Measurements from ENCODE around the gene TNFRSF19. TPM values are rescaled to one million over a fixed set of nuclear protein-coding genes. Genes with fewer than 3 reads are reported as not detected.

TNFRSF19 gene
- total RNA-seq, 3 donors from 2014 or later (not counting 1 experiment from before 2014, with no cell fraction given) = 0.07 to 0.60 (median 0.36) TPM

GRCh38 chr13:23558675-23559536, 11.3 kb upstream of the TNFRSF19 start:
- no peak overlapping the region for H3K4me3 ChIP-seq (ENCODE audit: low read length)
- no peak overlapping the region for H3K4me3 Mint-ChIP-seq
- no peak overlapping the region for H3K27ac ChIP-seq (ENCODE audit: low read length)
- H3K36me3 ChIP-seq (ENCODE audit: control insufficient read depth, insufficient read depth, low read length) = no peaks in the 10 kb centered on the region
- WGBS (ENCODE audit: insufficient coverage) = 81% methylated on average over 14 of the region's 14 CpGs
- intact Hi-C loops (cut with micrococcal nuclease) = no loop called here
- H3K9me3 Mint-ChIP-seq = no peaks in the 10 kb centered on the region
- no peaks in the 10 kb centered on the region for H3K36me3 Mint-ChIP-seq
- H3K4me1 ChIP-seq (ENCODE audit: control insufficient read depth, insufficient read depth, low read length) = no peaks in the 10 kb centered on the region
- ATAC-seq = peak in 1 of 3 donors; percentile 25
- TF ChIP-seq CTCF (IDR thresholded peaks at IDR 0.05) = no peak
- H3K27me3 ChIP-seq (ENCODE audit: control insufficient read depth, insufficient read depth, low read length) = no peaks in the 10 kb centered on the region
- H3K9me3 ChIP-seq (ENCODE audit: control insufficient read depth, insufficient read depth, low read length) = no peaks in the 10 kb centered on the region
- peaks cover 7 to 14% of the 10 kb centered on the region in 2 donors for H3K27me3 Mint-ChIP-seq (ENCODE audit: low read depth in 2 of 2)
- H3K4me1 Mint-ChIP-seq = no peaks in the 10 kb centered on the region
- no peak for DNase-seq
- no peak overlapping the region for H3K27ac Mint-ChIP-seq

GRCh38 chr13:23560571-23561089, 9.6 kb upstream of the TNFRSF19 start:
- intact Hi-C loops (cut with micrococcal nuclease) = no loop called here
- DNase-seq (no peak), ATAC-seq (no peak)
- Mint-ChIP-seq H3K9me3 (no peaks in the 10 kb centered on the region), H3K27me3 (ENCODE audit: low read depth in 2 of 2) (peaks cover 13 to 17% of the 10 kb centered on the region in 2 donors), H3K27ac (no peak overlapping the region), H3K4me3 (no peak overlapping the region), H3K4me1 (no peaks in the 10 kb centered on the region), H3K36me3 (no peaks in the 10 kb centered on the region)
- H3K4me1 ChIP-seq (ENCODE audit: control insufficient read depth, insufficient read depth, low read length) = no peaks in the 10 kb centered on the region
- TF ChIP-seq CTCF (IDR thresholded peaks at IDR 0.05) = no peak
- no peaks in the 10 kb centered on the region for H3K9me3 ChIP-seq (ENCODE audit: control insufficient read depth, insufficient read depth, low read length)
- H3K27me3 ChIP-seq (ENCODE audit: control insufficient read depth, insufficient read depth, low read length) = no peaks in the 10 kb centered on the region
- 92% methylated on average over 6 of the region's 7 CpGs for WGBS (ENCODE audit: insufficient coverage)
- H3K27ac ChIP-seq (ENCODE audit: low read length) = no peak overlapping the region
- H3K4me3 ChIP-seq (ENCODE audit: low read length) = no peak overlapping the region
- no peaks in the 10 kb centered on the region for H3K36me3 ChIP-seq (ENCODE audit: control insufficient read depth, insufficient read depth, low read length)

- TF ChIP-seq CTCF (IDR thresholded peaks at IDR 0.05) = no peak
- Histone ChIP-seq H3K27me3 (ENCODE audit: control insufficient read depth, insufficient read depth, low read length) (no peaks in the 10 kb centered on the region), H3K4me3 (ENCODE audit: low read length) (no peak overlapping the region), H3K27ac (ENCODE audit: low read length) (no peak overlapping the region), H3K9me3 (ENCODE audit: control insufficient read depth, insufficient read depth, low read length) (no peaks in the 10 kb centered on the region), H3K36me3 (ENCODE audit: control insufficient read depth, insufficient read depth, low read length) (no peaks in the 10 kb centered on the region), H3K4me1 (ENCODE audit: control insufficient read depth, insufficient read depth, low read length) (no peaks in the 10 kb centered on the region)
- no peak overlapping the region for H3K4me3 Mint-ChIP-seq
- WGBS (ENCODE audit: insufficient coverage) = 87% methylated on average over 3 of the region's 3 CpGs
- peaks cover 19 to 20% of the 10 kb centered on the region in 2 donors for H3K27me3 Mint-ChIP-seq (ENCODE audit: low read depth in 2 of 2)
- DNase-seq (no peak), ATAC-seq (no peak)
- H3K27ac Mint-ChIP-seq = no peak overlapping the region
- H3K36me3 Mint-ChIP-seq = no peaks in the 10 kb centered on the region
- H3K9me3 Mint-ChIP-seq = no peaks in the 10 kb centered on the region
- intact Hi-C loops (cut with micrococcal nuclease) = no loop called here
- no peaks in the 10 kb centered on the region for H3K4me1 Mint-ChIP-seq
Measured at GRCh38 chr13:23561261-23561660, 9.0 kb upstream of the TNFRSF19 start.
